Tibial nerve (tissue), 4 donors: ENCODE measurements around the gene CD7. TPM values are rescaled to one million over a fixed set of nuclear protein-coding genes. Genes with fewer than 3 reads are reported as not detected.

Source experiments
- DNase-seq, 2 donors: peaks; one replicate each; pipeline ENCODE4 v3.0.0-alpha.2; 2019; ENCODE audit warnings: low spot score in 2 of 2
- H3K27ac ChIP-seq, 4 donors: fragments of 200-600 bp; sonication (generic) in 3 of 4; one replicate each; pipeline ENCODE4 v1.5.1; 2017 to 2019; ENCODE audit warnings: mild to moderate bottlenecking in 1 of 4
- H3K27me3 ChIP-seq, 2 donors: fragments of 200-600 bp; sonication (generic) in 1 of 2; one replicate each; pipeline versions ENCODE4 v1.5.1 to v1.6.0; 2017 to 2019
- H3K36me3 ChIP-seq, 3 donors: fragments of 200-600 bp; sonication (generic); one replicate each; pipeline ENCODE4 v1.5.1; 2018 to 2019
- H3K4me1 ChIP-seq, 4 donors: fragments of 200-600 bp; sonication (generic) in 3 of 4; one replicate each; pipeline ENCODE4 v1.5.1; 2017 to 2019
- H3K4me3 ChIP-seq, 4 donors: fragments of 200-600 bp; sonication (generic) in 3 of 4; one replicate each; pipeline ENCODE4 v1.5.1; 2017 to 2019; ENCODE audit warnings: mild to moderate bottlenecking in 1 of 4, moderate library complexity in 1 of 4
- H3K9me3 ChIP-seq, 4 donors: fragments of 200-600 bp; sonication (generic) in 3 of 4; one replicate each; pipeline ENCODE4 v1.5.1; 2017 to 2019
- CTCF ChIP-seq, 5 experiments: fragments of 200-600 bp in 3 of 5; fragments of 450-650 bp in 2 of 5; sonication (generic) in 3 of 5; IDR thresholded peaks; one replicate each; pipeline ENCODE4 v1.5.1; 2016 to 2019; ENCODE audit warnings: antibody characterized with exemption in 5 of 5, mild to moderate bottlenecking in 3 of 5, moderate library complexity in 2 of 5
- EP300 ChIP-seq, 2 donors: sonication (generic); formaldehyde crosslinking; IDR thresholded peaks; one replicate each; pipeline ENCODE4 v1.6.1; 2017; ENCODE audit warnings: antibody characterized with exemption in 2 of 2, mild to moderate bottlenecking in 1 of 2
- POLR2A ChIP-seq, 2 donors: fragments of 450-650 bp; IDR thresholded peaks; one replicate each; pipeline ENCODE4 v1.6.1; 2017; ENCODE audit warnings: antibody characterized with exemption in 2 of 2, mild to moderate bottlenecking in 2 of 2, moderate library complexity in 2 of 2
- WGBS, 2 donors: methylation state at CpG; one replicate each; pipeline ENCODE4 v1.1.5; 2018; 5-methylcytosine and 5-hydroxymethylcytosine counted together
- total RNA-seq, 4 donors: library from RNA; depleted of rRNA; stranded (reverse); fragments of >200 nt; gene quantifications; one replicate each; pipeline ENCODE4 v1.1.0, GENCODE V29; 2016

The CD7 gene
- total RNA-seq, 4 donors from 2014 or later: 0.63 to 0.90 TPM; not detected in 2

- Histone ChIP-seq H3K27me3 (peaks cover 0 to 33% of the 10 kb centered on the region in 2 donors), H3K4me3 (no peak overlapping the region), H3K4me1 (peaks cover 0 to 8% (median 4%) of the 10 kb centered on the region in 4 donors), H3K9me3 (no peaks in the 10 kb centered on the region), H3K36me3 (no peaks in the 10 kb centered on the region), H3K27ac (no peak overlapping the region)
- DNase-seq: no peak
- 83 to 90% methylated on average over 7 of the region's 7 CpGs for WGBS, 2 donors
- TF ChIP-seq CTCF (IDR thresholded peaks at IDR 0.05): no peak
- TF ChIP-seq POLR2A (IDR thresholded peaks at IDR 0.05): no peak
- TF ChIP-seq EP300 (IDR thresholded peaks at IDR 0.05): no peak
Observed at GRCh38 chr17:82354804-82355308, 37.4 kb upstream of the CD7 start.

- Histone ChIP-seq H3K4me3 (no peak overlapping the region), H3K4me1 (peaks cover 0 to 18% (median 4%) of the 10 kb centered on the region in 4 donors), H3K27ac (no peak overlapping the region), H3K9me3 (no peaks in the 10 kb centered on the region), H3K27me3 (peaks cover 0 to 23% of the 10 kb centered on the region in 2 donors), H3K36me3 (no peaks in the 10 kb centered on the region)
- DNase-seq: no peak
- TF ChIP-seq EP300 (IDR thresholded peaks at IDR 0.05): no peak
- no peak for TF ChIP-seq CTCF (IDR thresholded peaks at IDR 0.05)
- 87 to 100% methylated on average over 1 to 6 of the region's 8 CpGs for WGBS, 2 donors
Observed at GRCh38 chr17:82353484-82353883, 36.1 kb upstream of the CD7 start.

GRCh38 chr17:82351713-82352488 is 34.5 kb upstream of the CD7 start:
- H3K9me3 ChIP-seq: no peaks in the 10 kb centered on the region
- no peaks in the 10 kb centered on the region for H3K36me3 ChIP-seq
- no peak overlapping the region for H3K4me3 ChIP-seq
- peaks cover 0 to 21% (median 4%) of the 10 kb centered on the region in 4 donors for H3K4me1 ChIP-seq
- TF ChIP-seq POLR2A (IDR thresholded peaks at IDR 0.05) (no peak), CTCF (IDR thresholded peaks at IDR 0.05) (peak; percentile 92 to 97 (median 96)), EP300 (IDR thresholded peaks at IDR 0.05) (no peak)
- WGBS, 2 donors: 38 to 62% methylated on average over 12 to 26 of the region's 26 CpGs
- peaks cover 0 to 14% of the 10 kb centered on the region in 2 donors for H3K27me3 ChIP-seq
- DNase-seq: peak; percentile 82 to 93
- no peak overlapping the region for H3K27ac ChIP-seq

- no peak for DNase-seq
- H3K27ac ChIP-seq: no peak overlapping the region
- 56% methylated on average over 21 of the region's 21 CpGs for WGBS, 2 donors
- H3K9me3 ChIP-seq: no peaks in the 10 kb centered on the region
- no peaks in the 10 kb centered on the region for H3K36me3 ChIP-seq
- H3K27me3 ChIP-seq: peaks cover 0 to 15% of the 10 kb centered on the region in 2 donors
- TF ChIP-seq CTCF (IDR thresholded peaks at IDR 0.05) (no peak), EP300 (IDR thresholded peaks at IDR 0.05) (no peak), POLR2A (IDR thresholded peaks at IDR 0.05) (no peak)
- H3K4me3 ChIP-seq: no peak overlapping the region
- H3K4me1 ChIP-seq: peaks cover 0 to 21% (median 4%) of the 10 kb centered on the region in 4 donors
Observed at GRCh38 chr17:82351254-82351712, 33.9 kb upstream of the CD7 start.
